ENCODE results near the gene JUP. TPM values are rescaled to one million over a fixed set of nuclear protein-coding genes. Genes with fewer than 3 reads are reported as not detected.

JUP gene
- total RNA-seq, 1 experiment from 2014 or later = 131 TPM

- BruUV-seq (replicated peaks) = no TSS peak
- Mint-ChIP-seq H3K4me3 (ENCODE audit: unreplicated experiment) (no peak overlapping the region), H3K4me1 (ENCODE audit: insufficient read depth, unreplicated experiment) (no peaks in the 10 kb centered on the region), H3K36me3 (ENCODE audit: insufficient read depth, unreplicated experiment) (peaks cover 42% of the 10 kb centered on the region), H3K9me3 (ENCODE audit: unreplicated experiment) (no peaks in the 10 kb centered on the region), H3K27me3 (ENCODE audit: insufficient read depth, unreplicated experiment) (no peaks in the 10 kb centered on the region), H3K27ac (ENCODE audit: low read depth, unreplicated experiment) (no peak overlapping the region)
- ChIA-PET POLR2A (no interaction called here), CTCF (interaction anchor here (0.6 to 1.0 kb wide), 2 partner anchors 13 to 368 kb away, joined by 3 read pairs; partner anchors contain the start of gene P3H4)
- DNase-seq (ENCODE audit: unreplicated experiment) = no peak
- TF ChIP-seq CTCF (IDR thresholded peaks at IDR 0.05; ENCODE audit: unreplicated experiment) = no peak
- intact Hi-C loops (cut with micrococcal nuclease) = no loop called here
Observed at GRCh38 chr17:41825175-41825845, 38.8 kb upstream of the JUP start.

- Mint-ChIP-seq H3K4me3 (ENCODE audit: unreplicated experiment) (no peak overlapping the region), H3K36me3 (ENCODE audit: insufficient read depth, unreplicated experiment) (peaks cover 37% of the 10 kb centered on the region), H3K27ac (ENCODE audit: low read depth, unreplicated experiment) (no peak overlapping the region), H3K27me3 (ENCODE audit: insufficient read depth, unreplicated experiment) (no peaks in the 10 kb centered on the region), H3K4me1 (ENCODE audit: insufficient read depth, unreplicated experiment) (no peaks in the 10 kb centered on the region), H3K9me3 (ENCODE audit: unreplicated experiment) (no peaks in the 10 kb centered on the region)
- intact Hi-C loops (cut with micrococcal nuclease) = no loop called here
- POLR2A ChIA-PET = no interaction called here
- CTCF ChIA-PET = interaction anchor here (0.6 kb wide), 1 partner anchor 112 kb away, joined by 3 read pairs; no protein-coding TSS in a partner anchor
- no peak for TF ChIP-seq CTCF (IDR thresholded peaks at IDR 0.05; ENCODE audit: unreplicated experiment)
- no TSS peak for BruUV-seq (replicated peaks)
- no peak for DNase-seq (ENCODE audit: unreplicated experiment)
Observed at GRCh38 chr17:41824086-41824485, 37.6 kb upstream of the JUP start.

- H3K36me3 Mint-ChIP-seq (ENCODE audit: insufficient read depth, unreplicated experiment) = peaks cover 37% of the 10 kb centered on the region
Observed at GRCh38 chr17:41823580-41823979, 37.1 kb upstream of the JUP start.

GRCh38 chr17:41823141-41823524 lies 36.6 kb upstream of the JUP start:
- Mint-ChIP-seq H3K9me3 (ENCODE audit: unreplicated experiment) (no peaks in the 10 kb centered on the region), H3K27me3 (ENCODE audit: insufficient read depth, unreplicated experiment) (no peaks in the 10 kb centered on the region), H3K27ac (ENCODE audit: low read depth, unreplicated experiment) (no peak overlapping the region), H3K4me3 (ENCODE audit: unreplicated experiment) (no peak overlapping the region), H3K4me1 (ENCODE audit: insufficient read depth, unreplicated experiment) (no peaks in the 10 kb centered on the region), H3K36me3 (ENCODE audit: insufficient read depth, unreplicated experiment) (peaks cover 38% of the 10 kb centered on the region)
- no peak for TF ChIP-seq CTCF (IDR thresholded peaks at IDR 0.05; ENCODE audit: unreplicated experiment)
- intact Hi-C loops (cut with micrococcal nuclease) = no loop called here
- BruUV-seq (replicated peaks) = no TSS peak
- POLR2A ChIA-PET = interaction anchor here (0.6 to 1.7 kb wide), 7 partner anchors 10 to 136 kb away, joined by 3 to 6 read pairs (median 3); partner anchors contain the start of genes ACLY and FKBP10
- CTCF ChIA-PET = interaction anchor here (1.1 kb wide), 1 partner anchor 22 kb away, joined by 3 read pairs; no protein-coding TSS in a partner anchor
- DNase-seq (ENCODE audit: unreplicated experiment) = no peak

More at GRCh38 chr17:41823580-41823979, 37.1 kb upstream of the JUP start:
- no peak overlapping the region for H3K27ac Mint-ChIP-seq (ENCODE audit: low read depth, unreplicated experiment)
- no peaks in the 10 kb centered on the region for H3K27me3 Mint-ChIP-seq (ENCODE audit: insufficient read depth, unreplicated experiment)
- DNase-seq (ENCODE audit: unreplicated experiment) = no peak
- POLR2A ChIA-PET = no interaction called here
- H3K9me3 Mint-ChIP-seq (ENCODE audit: unreplicated experiment) = no peaks in the 10 kb centered on the region
- intact Hi-C loops (cut with micrococcal nuclease) = no loop called here
- H3K4me1 Mint-ChIP-seq (ENCODE audit: insufficient read depth, unreplicated experiment) = no peaks in the 10 kb centered on the region
- H3K4me3 Mint-ChIP-seq (ENCODE audit: unreplicated experiment) = no peak overlapping the region
- no peak for TF ChIP-seq CTCF (IDR thresholded peaks at IDR 0.05; ENCODE audit: unreplicated experiment)
- CTCF ChIA-PET = interaction anchor here (0.6 kb wide), 1 partner anchor 113 kb away, joined by 3 read pairs; no protein-coding TSS in a partner anchor
- BruUV-seq (replicated peaks) = no TSS peak
